ENCODE results near the gene CCNDBP1.

DNA sequence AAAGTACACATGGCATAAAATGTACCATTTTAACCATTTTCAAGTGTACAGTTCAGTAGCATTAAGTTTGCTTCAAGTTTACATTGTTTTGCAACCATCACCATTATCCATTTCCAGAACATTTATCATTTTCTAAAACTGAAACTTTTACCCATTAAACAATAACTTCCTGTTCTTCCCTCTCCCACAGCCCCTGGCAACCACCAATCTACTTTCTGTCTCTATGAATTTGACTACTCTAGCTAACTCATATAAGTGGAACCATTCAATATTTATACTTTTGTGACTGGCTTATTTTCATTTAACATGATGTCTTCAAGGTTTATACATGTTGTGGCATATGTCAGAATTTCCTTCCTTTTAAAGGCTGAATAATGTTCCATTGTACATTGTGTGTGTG is 31.9 kb upstream of the CCNDBP1 start:
- TF ChIP-seq SUZ12 (IDR thresholded peaks at IDR 0.05; ENCODE audit: extremely low read depth, insufficient read depth, insufficient read length) (no peak), YY1 (IDR thresholded peaks at IDR 0.05; ENCODE audit: insufficient read depth, insufficient read length) (no peak)
